NCI-H446 treated with DMSO at 0.1 percent for 48 hours (cell line): ENCODE results near the gene ASAP3.
A peak's percentile ranks its signal among the peaks of the same experiment; 100 is the strongest.
"Not testable (repeated sequence)": the region's sequence is repeated elsewhere in the genome, so short reads cannot be mapped to it uniquely, and the experiment has no call there.

Experiments used
- DNase-seq: peaks from one replicate; lab custom pipeline; 2025; lab: John Stamatoyannopoulos, UW

Gene ASAP3

DNA sequence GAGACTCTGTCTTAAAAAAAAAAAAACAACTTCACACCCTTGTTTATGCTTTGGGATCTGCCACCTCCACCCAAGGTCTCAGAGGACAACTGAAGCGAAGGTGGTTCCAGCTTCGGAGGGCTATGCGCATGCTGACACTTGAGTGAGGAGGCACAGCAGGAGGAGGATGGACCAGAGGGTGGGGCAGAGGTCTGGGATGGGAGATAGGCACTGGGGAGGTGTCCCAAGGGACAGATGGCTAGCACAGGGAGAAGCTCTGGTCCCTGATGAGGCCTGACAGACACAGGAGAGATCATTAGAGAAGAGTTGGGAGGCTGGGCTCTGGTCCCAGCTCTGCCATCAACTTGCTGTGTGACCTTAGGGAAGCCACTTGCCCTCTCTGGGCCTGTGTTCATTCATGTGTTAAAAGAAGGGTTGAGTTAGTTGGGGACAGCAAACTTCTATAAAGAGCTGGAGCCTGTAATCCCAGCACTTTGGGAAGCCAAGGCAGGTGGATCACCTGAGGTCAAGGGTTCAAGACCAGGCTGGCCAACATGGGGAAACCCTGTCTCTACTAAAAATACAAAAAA, 30.2 kb upstream of the ASAP3 start:
- DNase-seq = no peak

- DNase-seq = no peak
Observed at GRCh38 chr1:23509896-23510295, 25.9 kb upstream of the ASAP3 start.

GRCh38 chr1:23506376-23507107, 22.6 kb upstream of the ASAP3 start:
- no peak for DNase-seq

DNA sequence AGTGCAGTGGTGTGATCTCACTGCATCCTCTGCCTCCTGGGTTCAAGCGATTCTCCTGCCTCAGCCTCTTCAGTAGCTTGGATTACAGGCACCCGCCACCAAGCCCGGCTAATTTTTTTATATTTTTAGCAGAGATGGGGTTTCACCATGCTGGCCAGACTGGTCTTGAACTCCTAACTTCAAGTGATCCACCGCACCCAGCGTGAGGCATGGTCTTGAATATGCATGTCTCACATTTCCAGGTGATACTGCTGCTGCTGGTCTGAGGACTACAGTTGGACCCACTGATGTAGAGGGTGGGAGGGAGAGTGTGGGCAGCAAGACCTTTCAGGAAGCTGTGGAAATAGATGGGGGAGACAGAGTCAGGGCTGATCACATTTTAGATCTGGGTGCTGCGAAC, 21.9 kb upstream of the ASAP3 start:
- no peak for DNase-seq

DNA sequence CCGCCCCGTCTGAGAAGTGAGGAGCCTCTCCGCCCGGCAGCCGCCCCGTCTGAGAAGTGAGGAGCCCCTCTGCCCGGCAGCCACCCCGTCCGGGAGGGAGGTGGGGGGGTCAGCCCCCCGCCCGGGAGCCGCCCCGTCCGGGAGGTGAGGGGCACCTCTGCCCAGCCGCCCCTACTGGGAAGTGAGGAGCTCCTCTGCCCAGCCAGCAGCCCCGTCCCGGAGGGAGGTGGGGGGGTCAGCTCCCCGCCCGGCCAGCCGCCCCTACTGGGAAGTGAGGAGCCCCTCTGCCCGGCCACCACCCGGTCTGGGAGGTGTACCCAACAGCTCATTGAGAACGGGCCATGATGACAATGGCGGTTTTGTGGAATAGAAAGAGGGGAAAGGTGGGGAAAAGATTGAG, 20.2 kb upstream of the ASAP3 start:
- not testable (repeated sequence) for DNase-seq

DNA sequence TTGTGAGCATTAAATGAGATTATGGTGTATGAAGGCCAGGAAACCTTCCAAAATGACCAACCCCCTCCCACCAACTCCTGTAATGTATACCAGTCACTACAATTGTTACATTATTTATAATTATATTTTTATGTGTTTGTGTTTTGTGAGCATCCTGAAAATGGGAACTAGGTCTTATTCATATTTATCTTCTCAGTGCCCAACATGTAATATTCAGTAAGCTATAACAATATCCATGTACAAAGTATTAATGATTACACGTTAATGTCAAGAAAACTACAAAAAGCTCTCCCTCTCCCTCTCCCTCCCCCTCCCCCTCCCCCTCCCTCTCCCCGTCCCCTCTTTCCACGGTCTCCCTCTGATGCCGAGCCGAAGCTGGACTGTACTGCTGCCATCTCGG, 19.0 kb upstream of the ASAP3 start:
- DNase-seq = no peak

- DNase-seq = no peak
Observed at GRCh38 chr1:23500466-23500865, 16.5 kb upstream of the ASAP3 start.

GRCh38 chr1:23497777-23498439, 13.9 kb upstream of the ASAP3 start:
- DNase-seq = no peak

DNA sequence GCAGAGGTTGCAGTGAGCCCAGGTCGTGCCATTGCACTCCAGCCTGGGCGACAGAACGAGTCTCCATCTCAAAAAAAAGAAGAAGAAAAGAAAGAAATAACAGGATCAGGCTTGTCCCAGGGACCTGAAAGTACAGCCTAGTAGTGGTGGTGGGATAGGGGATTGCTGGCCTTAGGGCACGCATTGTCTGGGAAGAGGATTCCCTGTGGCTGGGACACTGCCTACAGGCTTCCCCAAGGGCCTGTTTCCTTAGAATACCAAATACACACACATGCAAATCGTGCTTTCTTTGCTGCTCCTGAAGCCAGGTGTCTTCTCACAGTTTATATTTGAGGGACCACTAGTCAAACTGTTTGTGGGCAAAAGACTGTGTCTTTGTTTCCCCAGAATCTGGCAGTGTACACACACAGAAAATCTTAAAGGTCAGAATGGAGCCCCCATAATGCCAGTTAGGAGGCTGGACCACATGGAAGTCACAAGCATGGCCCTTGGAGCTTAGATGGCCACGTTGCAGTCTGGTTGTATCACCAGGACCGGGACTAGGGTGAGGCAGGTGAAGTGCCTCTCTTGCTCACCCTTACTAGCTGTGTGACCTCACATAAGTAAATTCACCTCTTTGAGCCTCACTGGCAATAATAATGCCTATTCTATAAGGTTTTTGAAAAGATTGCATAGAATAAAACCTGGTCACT, 12.7 kb upstream of the ASAP3 start:
- no peak for DNase-seq

DNA sequence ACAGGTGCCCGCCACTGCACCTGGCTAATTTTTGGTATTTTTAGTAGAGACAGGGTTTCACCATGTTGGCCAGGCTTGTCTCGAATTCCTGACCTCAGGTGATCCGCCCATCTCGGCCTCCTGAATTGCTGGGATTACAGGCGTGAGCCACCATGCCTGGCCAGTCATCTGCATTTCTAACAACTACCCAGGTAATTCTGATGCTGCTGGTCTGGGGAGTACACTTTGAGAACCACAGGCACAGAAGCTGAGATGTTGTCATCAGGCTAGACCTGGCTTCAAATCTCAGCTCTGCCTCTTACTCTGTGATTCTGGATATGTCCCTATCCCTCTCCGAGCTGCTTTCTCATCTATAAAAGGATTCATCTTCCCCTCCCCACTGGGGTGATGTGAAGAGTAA, 10.9 kb upstream of the ASAP3 start:
- DNase-seq = not testable (repeated sequence)

GRCh38 chr1:23492776-23493175, 8.8 kb upstream of the ASAP3 start:
- not testable (repeated sequence) for DNase-seq

GRCh38 chr1:23492132-23492720, 8.2 kb upstream of the ASAP3 start:
- no peak for DNase-seq

DNA sequence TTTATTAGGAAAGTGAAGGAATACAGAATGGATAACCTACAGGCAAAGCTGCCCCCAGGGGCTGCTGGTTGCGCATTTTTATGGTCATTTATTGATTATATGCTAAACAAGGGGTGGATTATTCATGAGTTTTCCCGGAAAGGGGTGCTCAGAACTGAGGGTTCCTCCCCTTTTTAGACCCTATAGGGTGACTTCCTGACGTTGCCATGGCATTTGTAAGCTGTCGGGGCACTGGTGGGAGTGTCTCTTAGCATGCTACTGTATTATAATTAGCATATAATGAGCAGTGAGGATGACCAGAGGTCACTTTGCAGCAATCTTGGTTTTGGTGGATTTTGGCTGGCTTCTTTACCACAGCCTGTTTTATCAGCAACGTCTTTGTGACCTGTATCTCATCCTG, 5.9 kb upstream of the ASAP3 start:
- no peak for DNase-seq

GRCh38 chr1:23485002-23485332, 988 bp upstream of the ASAP3 start:
- DNase-seq = no peak

- peak; percentile 91 for DNase-seq
Observed at GRCh38 chr1:23484253-23485001, 448 bp upstream of the ASAP3 start.

GRCh38 chr1:23481904-23482303, 2.1 kb downstream of the ASAP3 start:
- no peak for DNase-seq

DNA sequence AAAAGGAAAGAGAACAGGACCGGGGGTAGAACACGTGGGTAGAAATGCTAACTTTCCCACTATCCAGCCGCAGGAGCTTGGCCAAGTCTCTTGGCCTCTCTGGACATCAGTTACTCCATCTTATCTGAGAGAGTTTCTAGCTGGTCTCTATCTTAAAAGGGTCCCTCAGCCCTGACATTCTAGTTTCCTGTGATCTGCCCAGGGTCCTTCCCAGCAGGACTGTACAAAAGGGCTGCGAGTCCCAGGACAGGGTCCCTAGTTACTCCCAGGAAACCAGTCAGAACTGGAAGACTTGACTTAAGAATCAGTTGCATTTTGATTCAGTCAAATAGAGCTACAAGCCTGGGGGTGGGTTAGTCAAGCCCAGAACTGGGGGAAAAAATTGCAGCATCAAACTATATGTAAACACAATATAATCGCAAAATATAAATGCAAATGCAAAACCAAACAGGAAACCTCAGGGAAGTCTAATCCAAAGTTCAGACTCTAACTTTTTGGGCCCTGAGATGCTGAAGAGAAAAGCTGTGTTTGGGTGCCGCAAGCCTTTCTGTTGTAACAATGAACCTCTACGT, 2.9 kb downstream of the ASAP3 start:
- DNase-seq = no peak

GRCh38 chr1:23480187-23481025, 3.6 kb downstream of the ASAP3 start:
- no peak for DNase-seq

DNA sequence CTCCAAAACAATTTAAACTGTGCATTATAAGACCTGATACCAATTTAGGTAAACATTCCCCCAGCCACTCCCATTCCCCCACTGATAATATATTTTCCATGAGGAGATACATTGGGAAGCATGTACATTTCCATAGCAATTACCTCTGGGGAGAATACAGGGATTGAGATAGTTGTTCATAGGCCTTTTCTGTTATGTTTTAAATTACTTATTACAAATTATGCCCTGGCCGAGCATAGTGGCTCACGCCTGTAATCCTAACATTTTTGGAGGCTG, 4.4 kb downstream of the ASAP3 start:
- no peak for DNase-seq

DNA sequence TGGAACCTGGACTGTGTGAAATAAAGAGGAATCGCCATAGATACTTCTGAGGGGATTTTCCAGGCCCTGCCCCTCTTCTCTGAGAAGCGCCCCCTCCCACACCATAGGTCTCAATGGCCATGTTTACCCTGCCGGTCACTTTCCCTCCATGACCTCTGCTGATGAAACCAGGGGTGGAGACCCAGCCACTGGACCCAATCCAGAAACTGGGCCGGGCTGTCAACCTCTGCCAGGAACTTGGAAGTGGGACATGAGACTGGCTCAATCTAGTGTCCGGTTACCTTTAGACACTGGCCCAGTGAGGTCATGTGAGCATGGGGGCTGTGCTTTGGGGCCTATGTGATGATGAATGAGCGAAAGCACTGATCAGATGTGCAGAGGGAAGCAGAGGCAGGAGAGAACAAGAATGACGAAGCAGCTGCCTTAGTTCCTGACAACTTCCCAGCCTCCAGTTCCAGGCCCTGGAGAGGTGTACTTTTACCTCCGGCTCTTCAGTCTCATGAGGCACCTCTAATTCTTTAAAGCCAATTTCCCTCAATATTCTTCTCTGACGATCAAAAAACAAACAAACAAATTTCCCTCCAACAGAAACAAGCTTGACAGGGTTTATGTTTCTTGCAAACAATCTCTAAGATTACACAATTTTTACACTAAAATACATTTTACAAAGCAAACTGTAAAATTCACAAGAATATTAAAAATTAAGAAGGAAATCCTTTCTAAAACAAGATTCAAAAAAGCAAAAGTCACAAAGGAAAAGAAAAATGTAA, 4.9 kb downstream of the ASAP3 start:
- DNase-seq = no peak
